ENCODE results near the gene CYRIA.

The CYRIA gene

GRCh38 chr2:16693854-16694253, 28.2 kb upstream of the CYRIA start:
- Histone ChIP-seq H3K4me1 (ENCODE audit: insufficient read depth, low read length, severe bottlenecking) (no peaks in the 10 kb centered on the region), H3K79me2 (ENCODE audit: insufficient read depth, low read length) (no peaks in the 10 kb centered on the region), H3K27ac (ENCODE audit: low read depth, low read length, poor library complexity, severe bottlenecking) (no peak overlapping the region), H3K9me3 (ENCODE audit: low read length) (no peaks in the 10 kb centered on the region), H3K9me2 (ENCODE audit: low read depth, low read length) (no peaks in the 10 kb centered on the region), H3F3A (ENCODE audit: insufficient read depth, low read length) (no peaks in the 10 kb centered on the region), H4K20me1 (ENCODE audit: insufficient read depth, low read length) (no peaks in the 10 kb centered on the region), H3K9ac (ENCODE audit: low read length) (no peak overlapping the region), H3K36me3 (ENCODE audit: insufficient read depth, low read length) (no peaks in the 10 kb centered on the region; the same call in 1 of the 2 replicates), H3K27me3 (ENCODE audit: insufficient read depth, low read length) (no peaks in the 10 kb centered on the region), H3K4me2 (ENCODE audit: low read length) (no peak overlapping the region), H3K4me3 (ENCODE audit: low read depth, low read length, poor library complexity, severe bottlenecking) (no peak overlapping the region), H2AFZ (ENCODE audit: low read length) (no peak overlapping the region)
- no peak for TF ChIP-seq EZH2 (IDR thresholded peaks at IDR 0.05; ENCODE audit: borderline replicate concordance, low read length)
- TF ChIP-seq, protein P1, sequence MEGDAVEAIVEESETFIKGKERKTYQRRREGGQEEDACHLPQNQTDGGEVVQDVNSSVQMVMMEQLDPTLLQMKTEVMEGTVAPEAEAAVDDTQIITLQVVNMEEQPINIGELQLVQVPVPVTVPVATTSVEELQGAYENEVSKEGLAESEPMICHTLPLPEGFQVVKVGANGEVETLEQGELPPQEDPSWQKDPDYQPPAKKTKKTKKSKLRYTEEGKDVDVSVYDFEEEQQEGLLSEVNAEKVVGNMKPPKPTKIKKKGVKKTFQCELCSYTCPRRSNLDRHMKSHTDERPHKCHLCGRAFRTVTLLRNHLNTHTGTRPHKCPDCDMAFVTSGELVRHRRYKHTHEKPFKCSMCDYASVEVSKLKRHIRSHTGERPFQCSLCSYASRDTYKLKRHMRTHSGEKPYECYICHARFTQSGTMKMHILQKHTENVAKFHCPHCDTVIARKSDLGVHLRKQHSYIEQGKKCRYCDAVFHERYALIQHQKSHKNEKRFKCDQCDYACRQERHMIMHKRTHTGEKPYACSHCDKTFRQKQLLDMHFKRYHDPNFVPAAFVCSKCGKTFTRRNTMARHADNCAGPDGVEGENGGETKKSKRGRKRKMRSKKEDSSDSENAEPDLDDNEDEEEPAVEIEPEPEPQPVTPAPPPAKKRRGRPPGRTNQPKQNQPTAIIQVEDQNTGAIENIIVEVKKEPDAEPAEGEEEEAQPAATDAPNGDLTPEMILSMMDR (IDR thresholded peaks at IDR 0.05; ENCODE audit: low read length): no peak

GRCh38 chr2:16691261-16691660, 25.6 kb upstream of the CYRIA start:
- no peaks in the 10 kb centered on the region for H3K27me3 ChIP-seq (ENCODE audit: insufficient read depth, low read length)
- no peaks in the 10 kb centered on the region for H3F3A ChIP-seq (ENCODE audit: insufficient read depth, low read length)
- no peak overlapping the region for H3K27ac ChIP-seq (ENCODE audit: low read depth, low read length, poor library complexity, severe bottlenecking)
- no peak for TF ChIP-seq EZH2 (IDR thresholded peaks at IDR 0.05; ENCODE audit: borderline replicate concordance, low read length)
- TF ChIP-seq, protein P1 (IDR thresholded peaks at IDR 0.05; ENCODE audit: low read length): no peak
- H3K9me3 ChIP-seq (ENCODE audit: low read length): no peaks in the 10 kb centered on the region
- H3K4me3 ChIP-seq (ENCODE audit: low read depth, low read length, poor library complexity, severe bottlenecking): no peak overlapping the region
- H3K4me2 ChIP-seq (ENCODE audit: low read length): no peak overlapping the region
- no peaks in the 10 kb centered on the region for H3K36me3 ChIP-seq (ENCODE audit: insufficient read depth, low read length)
- H3K9me2 ChIP-seq (ENCODE audit: low read depth, low read length): no peaks in the 10 kb centered on the region
- no peaks in the 10 kb centered on the region for H3K4me1 ChIP-seq (ENCODE audit: insufficient read depth, low read length, severe bottlenecking)
- H3K9ac ChIP-seq (ENCODE audit: low read length): no peak overlapping the region
- no peaks in the 10 kb centered on the region for H3K79me2 ChIP-seq (ENCODE audit: insufficient read depth, low read length)
- no peaks in the 10 kb centered on the region for H4K20me1 ChIP-seq (ENCODE audit: insufficient read depth, low read length)
- H2AFZ ChIP-seq (ENCODE audit: low read length): no peak overlapping the region

DNA sequence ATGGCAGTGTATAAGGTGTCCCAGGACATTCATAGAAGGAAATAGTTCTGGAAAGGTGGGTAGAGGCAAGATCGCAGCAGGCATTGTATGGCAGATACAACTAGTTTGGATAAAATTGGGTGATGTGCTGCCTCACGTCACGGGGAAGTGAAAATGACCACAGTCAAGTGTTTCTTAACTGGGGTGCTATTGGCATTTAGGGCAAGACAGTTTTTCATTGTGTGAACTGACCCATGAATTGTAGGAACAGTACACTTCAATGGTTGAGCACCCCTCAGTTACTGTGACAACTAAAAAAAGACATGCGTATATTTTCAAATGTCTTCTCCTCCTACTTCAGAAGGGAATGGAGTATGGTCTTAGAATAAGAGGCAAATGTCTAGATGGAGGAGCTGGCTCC, 22.3 kb upstream of the CYRIA start:
- H3K27ac ChIP-seq (ENCODE audit: low read depth, low read length, poor library complexity, severe bottlenecking): no peak overlapping the region
- no peak overlapping the region for H2AFZ ChIP-seq (ENCODE audit: low read length)
- H4K20me1 ChIP-seq (ENCODE audit: insufficient read depth, low read length): no peaks in the 10 kb centered on the region
- H3K4me2 ChIP-seq (ENCODE audit: low read length): no peak overlapping the region
- no peaks in the 10 kb centered on the region for H3K27me3 ChIP-seq (ENCODE audit: insufficient read depth, low read length)
- H3K36me3 ChIP-seq (ENCODE audit: insufficient read depth, low read length): no peaks in the 10 kb centered on the region
- H3K9me3 ChIP-seq (ENCODE audit: low read length): no peaks in the 10 kb centered on the region
- no peak overlapping the region for H3K4me3 ChIP-seq (ENCODE audit: low read depth, low read length, poor library complexity, severe bottlenecking)
- no peaks in the 10 kb centered on the region for H3K9me2 ChIP-seq (ENCODE audit: low read depth, low read length)
- H3K4me1 ChIP-seq (ENCODE audit: insufficient read depth, low read length, severe bottlenecking): no peaks in the 10 kb centered on the region
- H3K9ac ChIP-seq (ENCODE audit: low read length): no peak overlapping the region
- no peaks in the 10 kb centered on the region for H3K79me2 ChIP-seq (ENCODE audit: insufficient read depth, low read length)
- TF ChIP-seq, protein P1 (IDR thresholded peaks at IDR 0.05; ENCODE audit: low read length): no peak
- TF ChIP-seq EZH2 (IDR thresholded peaks at IDR 0.05; ENCODE audit: borderline replicate concordance, low read length): no peak
- no peaks in the 10 kb centered on the region for H3F3A ChIP-seq (ENCODE audit: insufficient read depth, low read length)
